Upper lobe of left lung (tissue), 6 donors: ENCODE measurements around the gene PLAGL1. TPM values are rescaled to one million over a fixed set of nuclear protein-coding genes. Genes with fewer than 3 reads are reported as not detected.
"Not testable (repeated sequence)": the region's sequence is repeated elsewhere in the genome, so short reads cannot be mapped to it uniquely, and the experiment has no call there.

Experiments
- ATAC-seq, 2 donors: fragments of 200-7000 bp; cut with Tn5 transposase; one replicate each; pipeline ENCODE4 v1.9.1; 2022; ENCODE audit warnings: mild to moderate bottlenecking in 2 of 2, moderate library complexity in 2 of 2; ENCODE audit not compliant: low FRiP score in 2 of 2
- DNase-seq, 2 donors: peaks; one replicate each; pipeline ENCODE4 v3.0.0-alpha.2; 2019 to 2020
- H3K27ac ChIP-seq, 4 donors: fragments of 200-600 bp; sonication (generic); one replicate each; pipeline ENCODE4 v1.5.1; 2016 to 2019
- H3K27me3 ChIP-seq, 4 donors: fragments of 200-600 bp; sonication (generic); one replicate each; pipeline ENCODE4 v1.5.1; 2017 to 2019
- H3K36me3 ChIP-seq, 4 donors: fragments of 200-600 bp; sonication (generic); one replicate each; pipeline ENCODE4 v1.5.1; 2016 to 2019
- H3K4me1 ChIP-seq, 4 donors: fragments of 200-600 bp; sonication (generic); one replicate each; pipeline ENCODE4 v1.5.1; 2018 to 2019
- H3K4me3 ChIP-seq, 4 donors: fragments of 200-600 bp; sonication (generic); one replicate each; pipeline ENCODE4 v1.5.1; 2017 to 2019; ENCODE audit warnings: mild to moderate bottlenecking in 2 of 4, moderate library complexity in 1 of 4
- H3K9me3 ChIP-seq, 4 donors: fragments of 200-600 bp; sonication (generic); one replicate each; pipeline ENCODE4 v1.5.1; 2018 to 2019
- EP300 ChIP-seq, 4 donors: sonication (generic); formaldehyde crosslinking; IDR thresholded peaks; one replicate each; pipeline ENCODE4 v1.5.1; 2017; ENCODE audit warnings: antibody characterized with exemption in 4 of 4, control low read depth in 2 of 4
- POLR2A ChIP-seq, 4 donors: fragments of 450-650 bp; IDR thresholded peaks; one replicate each; pipeline ENCODE4 v1.5.1; 2016 to 2017; ENCODE audit warnings: antibody characterized with exemption in 4 of 4, mild to moderate bottlenecking in 2 of 4
- POLR2AphosphoS5 ChIP-seq, 2 donors: sonication (generic); formaldehyde crosslinking; IDR thresholded peaks; one replicate each; pipeline ENCODE4 v1.5.1; 2017; ENCODE audit warnings: antibody characterized with exemption in 2 of 2
- WGBS, 2 donors: methylation state at CpG; one replicate each; pipeline ENCODE4 v1.1.5; 2017 to 2018; 5-methylcytosine and 5-hydroxymethylcytosine counted together
- total RNA-seq, 6 donors: library from RNA; depleted of rRNA in 4 of 6; stranded (reverse); fragments of >200 nt in 4 of 6; gene quantifications; one replicate each; pipeline versions ENCODE4 v1.1.0 to v1.2.1, GENCODE V29; 2016 to 2021
- TF ChIP-seq, protein P1 (sequence below), 6 experiments: fragments of 450-650 bp in 4 of 6; fragments of 200-600 bp in 2 of 6; sonication (generic) in 2 of 6; IDR thresholded peaks; one replicate each; pipeline ENCODE4 v1.5.1; 2016 to 2019; ENCODE audit warnings: antibody characterized with exemption in 6 of 6
- donor health status: DM: no; HTN: no; CAD: no; lungs with moderate emphysema.
- donor health status: DM: no; HTN: yes; CAD: no; lungs with severe emphysema.

PLAGL1 gene
- total RNA-seq, 6 donors from 2014 or later: 22.5 to 47.5 (median 35.4) TPM

DNA sequence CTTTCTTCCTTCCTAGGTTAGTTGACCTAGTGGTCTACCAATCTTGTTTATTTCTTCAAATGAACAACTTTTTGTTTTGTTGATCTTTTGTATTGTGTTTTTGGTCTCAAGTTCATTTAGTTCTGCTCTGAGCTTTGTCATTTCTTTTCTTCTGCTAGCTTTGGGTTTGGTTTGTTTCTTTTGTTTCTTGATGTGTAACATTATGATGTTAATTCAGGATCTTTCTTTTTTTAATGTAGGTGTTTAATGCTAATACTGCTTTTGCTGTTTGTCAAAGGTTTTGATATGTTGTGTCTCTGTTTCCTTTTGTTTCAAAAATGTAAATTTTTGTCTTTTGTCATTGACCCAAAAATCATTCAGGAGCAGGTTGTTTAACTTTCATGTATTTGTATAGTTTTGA lies 78.1 kb downstream of the PLAGL1 start:
- Histone ChIP-seq H3K9me3 (peaks cover 0 to 9% (median 0%) of the 10 kb centered on the region in 4 donors), H3K4me1 (no peaks in the 10 kb centered on the region), H3K4me3 (no peak overlapping the region), H3K27ac (no peak overlapping the region), H3K27me3 (no peaks in the 10 kb centered on the region), H3K36me3 (no peaks in the 10 kb centered on the region)
- no peak for ATAC-seq
- no peak for TF ChIP-seq EP300 (IDR thresholded peaks at IDR 0.05)
- TF ChIP-seq POLR2A (IDR thresholded peaks at IDR 0.05): no peak
- TF ChIP-seq, protein P1, sequence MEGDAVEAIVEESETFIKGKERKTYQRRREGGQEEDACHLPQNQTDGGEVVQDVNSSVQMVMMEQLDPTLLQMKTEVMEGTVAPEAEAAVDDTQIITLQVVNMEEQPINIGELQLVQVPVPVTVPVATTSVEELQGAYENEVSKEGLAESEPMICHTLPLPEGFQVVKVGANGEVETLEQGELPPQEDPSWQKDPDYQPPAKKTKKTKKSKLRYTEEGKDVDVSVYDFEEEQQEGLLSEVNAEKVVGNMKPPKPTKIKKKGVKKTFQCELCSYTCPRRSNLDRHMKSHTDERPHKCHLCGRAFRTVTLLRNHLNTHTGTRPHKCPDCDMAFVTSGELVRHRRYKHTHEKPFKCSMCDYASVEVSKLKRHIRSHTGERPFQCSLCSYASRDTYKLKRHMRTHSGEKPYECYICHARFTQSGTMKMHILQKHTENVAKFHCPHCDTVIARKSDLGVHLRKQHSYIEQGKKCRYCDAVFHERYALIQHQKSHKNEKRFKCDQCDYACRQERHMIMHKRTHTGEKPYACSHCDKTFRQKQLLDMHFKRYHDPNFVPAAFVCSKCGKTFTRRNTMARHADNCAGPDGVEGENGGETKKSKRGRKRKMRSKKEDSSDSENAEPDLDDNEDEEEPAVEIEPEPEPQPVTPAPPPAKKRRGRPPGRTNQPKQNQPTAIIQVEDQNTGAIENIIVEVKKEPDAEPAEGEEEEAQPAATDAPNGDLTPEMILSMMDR (IDR thresholded peaks at IDR 0.05): no peak
- TF ChIP-seq POLR2AphosphoS5 (IDR thresholded peaks at IDR 0.05): no peak
- no peak for DNase-seq

DNA sequence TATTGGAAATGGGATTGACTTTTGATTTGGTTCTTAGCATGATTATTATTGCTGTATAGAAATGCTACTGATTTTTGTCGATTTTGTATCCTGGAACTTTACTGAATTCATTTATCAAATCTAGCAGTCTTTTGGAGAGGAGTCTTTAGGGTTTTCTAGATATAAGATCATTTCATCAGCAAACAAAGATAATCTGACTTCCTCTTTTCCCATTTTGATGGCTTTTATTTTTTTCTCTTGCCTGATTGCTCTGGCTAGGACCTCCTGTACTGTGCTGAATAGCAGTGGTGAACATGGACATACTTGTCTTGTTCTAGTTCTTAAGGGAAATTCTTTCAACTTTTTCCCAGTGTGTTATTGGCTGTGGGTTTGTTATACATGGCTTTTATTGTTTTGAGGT lies 79.2 kb downstream of the PLAGL1 start:
- Histone ChIP-seq H3K27me3 (no peaks in the 10 kb centered on the region), H3K9me3 (peaks cover 0 to 9% (median 0%) of the 10 kb centered on the region in 4 donors), H3K4me1 (no peaks in the 10 kb centered on the region), H3K4me3 (no peak overlapping the region), H3K27ac (no peak overlapping the region), H3K36me3 (no peaks in the 10 kb centered on the region)
- ATAC-seq (no peak), DNase-seq (no peak)
- WGBS, 2 donors: 94 to 96% methylated on average over 1 of the region's 1 CpG
- TF ChIP-seq, protein P1 (IDR thresholded peaks at IDR 0.05): no peak
- TF ChIP-seq POLR2A (IDR thresholded peaks at IDR 0.05) (no peak), EP300 (IDR thresholded peaks at IDR 0.05) (no peak), POLR2AphosphoS5 (IDR thresholded peaks at IDR 0.05) (no peak)

DNA sequence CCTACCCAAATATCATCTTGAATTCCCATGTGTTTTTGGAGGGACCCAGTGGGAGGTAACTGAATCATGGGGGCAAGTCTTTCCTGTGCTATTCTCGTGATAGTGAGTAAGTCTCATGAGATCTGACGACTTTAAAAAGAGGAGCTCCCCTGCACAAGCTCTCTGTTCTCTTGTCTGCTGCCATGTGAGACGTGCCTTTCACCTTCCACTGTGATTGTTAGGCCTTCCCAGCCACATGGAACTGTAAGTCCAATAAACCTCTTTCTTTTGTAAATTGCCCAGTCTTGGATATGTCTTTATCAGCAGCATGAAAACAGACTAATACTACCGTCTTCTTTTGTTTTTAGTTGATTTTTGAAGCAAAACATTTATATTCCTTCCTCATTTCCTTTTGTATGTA lies 91.0 kb downstream of the PLAGL1 start:
- H3K36me3 ChIP-seq, H3K4me3 ChIP-seq, H3K4me1 ChIP-seq, ATAC-seq, H3K27ac ChIP-seq, H3K9me3 ChIP-seq, H3K27me3 ChIP-seq, DNase-seq: not testable (repeated sequence)
- 88 to 91% methylated on average over 4 of the region's 4 CpGs for WGBS, 2 donors

DNA sequence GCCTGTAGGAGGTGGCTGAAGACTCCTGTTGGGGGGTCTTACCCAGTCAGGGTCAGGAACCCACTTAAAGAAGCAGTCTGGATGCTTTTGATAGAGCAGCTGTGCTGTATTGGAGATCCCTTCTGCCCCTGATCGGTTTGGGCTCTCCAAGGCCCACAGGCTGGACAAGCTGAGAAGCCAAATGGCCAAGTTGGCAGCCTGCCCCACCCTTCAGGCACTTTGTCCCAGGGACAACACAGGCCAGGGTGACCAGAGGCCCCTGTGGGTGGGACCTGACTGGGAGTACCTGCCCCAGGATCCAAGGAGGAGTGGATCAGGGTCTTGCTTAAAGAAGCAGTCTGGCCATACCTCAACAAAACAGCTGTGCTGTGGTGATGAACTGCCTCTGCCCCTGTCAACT lies 95.4 kb downstream of the PLAGL1 start:
- 89% methylated on average over 1 of the region's 1 CpG; no CpG with 5 or more reads in 1 of the 2 donors for WGBS, 2 donors
- Histone ChIP-seq H3K4me1 (no peaks in the 10 kb centered on the region), H3K27ac (no peak overlapping the region), H3K9me3 (peaks cover 0 to 9% (median 0%) of the 10 kb centered on the region in 4 donors), H3K36me3 (no peaks in the 10 kb centered on the region), H3K4me3 (no peak overlapping the region), H3K27me3 (no peaks in the 10 kb centered on the region)
- DNase-seq (no peak), ATAC-seq (no peak)
- TF ChIP-seq EP300 (IDR thresholded peaks at IDR 0.05) (no peak), POLR2AphosphoS5 (IDR thresholded peaks at IDR 0.05) (no peak), POLR2A (IDR thresholded peaks at IDR 0.05) (no peak)
- TF ChIP-seq, protein P1 (IDR thresholded peaks at IDR 0.05): no peak

DNA sequence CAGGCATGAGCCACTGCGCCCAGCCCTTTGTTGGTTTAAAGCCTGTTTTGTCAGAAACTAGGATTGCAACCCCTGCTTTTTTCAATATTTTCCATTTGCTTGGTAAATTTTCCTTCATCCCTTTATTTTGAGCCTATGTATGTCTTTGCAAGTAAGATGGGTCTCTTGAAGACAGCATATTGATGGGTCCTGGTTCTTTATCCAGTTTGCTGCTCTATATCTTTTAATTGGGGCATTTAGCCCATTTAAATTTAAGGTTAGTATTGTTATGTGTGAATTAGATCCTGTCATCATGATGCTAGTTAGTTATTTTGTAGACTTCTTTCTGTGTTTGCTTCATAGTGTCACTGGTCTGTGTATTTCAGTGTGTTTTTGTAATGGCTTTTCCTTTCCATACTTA lies 97.0 kb downstream of the PLAGL1 start:
- TF ChIP-seq, protein P1 (IDR thresholded peaks at IDR 0.05): no peak
- TF ChIP-seq EP300 (IDR thresholded peaks at IDR 0.05) (no peak), POLR2A (IDR thresholded peaks at IDR 0.05) (no peak), POLR2AphosphoS5 (IDR thresholded peaks at IDR 0.05) (no peak)
- no peak overlapping the region for H3K27ac ChIP-seq
- H3K4me3 ChIP-seq: no peak overlapping the region
- WGBS, 2 donors: 93 to 100% methylated on average over 1 of the region's 1 CpG
- H3K4me1 ChIP-seq: no peaks in the 10 kb centered on the region
- H3K9me3 ChIP-seq: peaks cover 0 to 9% (median 0%) of the 10 kb centered on the region in 4 donors
- DNase-seq (no peak), ATAC-seq (no peak)
- no peaks in the 10 kb centered on the region for H3K27me3 ChIP-seq
- no peaks in the 10 kb centered on the region for H3K36me3 ChIP-seq
